ENCODE measurements around the gene SPRR4. TPM values are rescaled to one million over a fixed set of nuclear protein-coding genes. Genes with fewer than 3 reads are reported as not detected.

SPRR4 gene
- total RNA-seq, 1 experiment from 2014 or later, result not detected

DNA sequence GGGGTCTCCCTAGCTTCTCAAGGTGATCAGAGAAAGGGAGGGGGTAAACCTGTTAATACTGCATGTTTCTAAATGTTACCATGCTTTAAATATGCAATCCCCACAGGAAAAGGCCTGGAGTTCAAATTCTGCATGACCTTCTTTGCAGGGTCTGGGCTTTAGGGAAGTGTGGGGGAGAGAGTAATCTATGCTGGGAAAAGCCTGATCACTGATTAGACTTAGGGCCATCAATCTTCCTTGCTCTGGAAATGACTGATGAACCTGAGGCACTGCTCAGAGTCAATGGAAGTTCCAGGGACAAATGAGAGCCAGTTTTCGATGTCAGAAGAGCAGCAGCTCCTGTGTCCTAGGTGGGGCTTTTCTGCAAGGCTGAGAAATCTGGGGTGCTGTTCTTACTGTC lies 10.2 kb downstream of the SPRR4 start:
- no peak for DNase-seq (ENCODE audit: low spot score)
- intact Hi-C loops (cut with micrococcal nuclease; ENCODE audit: unreplicated experiment), result no loop called here
- Histone ChIP-seq H3K36me3 (ENCODE audit: insufficient read depth, low read length, poor library complexity, severe bottlenecking) (no peaks in the 10 kb centered on the region), H3K9me3 (ENCODE audit: low read depth, low read length, poor library complexity, severe bottlenecking) (no peaks in the 10 kb centered on the region), H3K4me3 (ENCODE audit: low read depth, low read length, poor library complexity, severe bottlenecking) (no peak overlapping the region), H3K4me1 (ENCODE audit: insufficient read depth, low read length, poor library complexity, severe bottlenecking) (no peaks in the 10 kb centered on the region), H3K27ac (ENCODE audit: low read depth, low read length, poor library complexity, severe bottlenecking) (no peak overlapping the region), H3K27me3 (replicated peaks; ENCODE audit: insufficient read depth, low read depth, low read length, poor library complexity) (no peaks in the 10 kb centered on the region)
- ChIA-PET POLR2A (ENCODE audit: low non-redundant PET) (no interaction called here), CTCF (no interaction called here)
- no peak for TF ChIP-seq EZH2 (IDR thresholded peaks at IDR 0.05; ENCODE audit: borderline replicate concordance, low read depth, low read length, poor library complexity, severe bottlenecking)
- TF ChIP-seq, protein P1, sequence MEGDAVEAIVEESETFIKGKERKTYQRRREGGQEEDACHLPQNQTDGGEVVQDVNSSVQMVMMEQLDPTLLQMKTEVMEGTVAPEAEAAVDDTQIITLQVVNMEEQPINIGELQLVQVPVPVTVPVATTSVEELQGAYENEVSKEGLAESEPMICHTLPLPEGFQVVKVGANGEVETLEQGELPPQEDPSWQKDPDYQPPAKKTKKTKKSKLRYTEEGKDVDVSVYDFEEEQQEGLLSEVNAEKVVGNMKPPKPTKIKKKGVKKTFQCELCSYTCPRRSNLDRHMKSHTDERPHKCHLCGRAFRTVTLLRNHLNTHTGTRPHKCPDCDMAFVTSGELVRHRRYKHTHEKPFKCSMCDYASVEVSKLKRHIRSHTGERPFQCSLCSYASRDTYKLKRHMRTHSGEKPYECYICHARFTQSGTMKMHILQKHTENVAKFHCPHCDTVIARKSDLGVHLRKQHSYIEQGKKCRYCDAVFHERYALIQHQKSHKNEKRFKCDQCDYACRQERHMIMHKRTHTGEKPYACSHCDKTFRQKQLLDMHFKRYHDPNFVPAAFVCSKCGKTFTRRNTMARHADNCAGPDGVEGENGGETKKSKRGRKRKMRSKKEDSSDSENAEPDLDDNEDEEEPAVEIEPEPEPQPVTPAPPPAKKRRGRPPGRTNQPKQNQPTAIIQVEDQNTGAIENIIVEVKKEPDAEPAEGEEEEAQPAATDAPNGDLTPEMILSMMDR (conservative IDR thresholded peaks at IDR 0.05; ENCODE audit: low read depth, low read length), result no peak
- BruUV-seq (replicated peaks), result no TSS peak

DNA sequence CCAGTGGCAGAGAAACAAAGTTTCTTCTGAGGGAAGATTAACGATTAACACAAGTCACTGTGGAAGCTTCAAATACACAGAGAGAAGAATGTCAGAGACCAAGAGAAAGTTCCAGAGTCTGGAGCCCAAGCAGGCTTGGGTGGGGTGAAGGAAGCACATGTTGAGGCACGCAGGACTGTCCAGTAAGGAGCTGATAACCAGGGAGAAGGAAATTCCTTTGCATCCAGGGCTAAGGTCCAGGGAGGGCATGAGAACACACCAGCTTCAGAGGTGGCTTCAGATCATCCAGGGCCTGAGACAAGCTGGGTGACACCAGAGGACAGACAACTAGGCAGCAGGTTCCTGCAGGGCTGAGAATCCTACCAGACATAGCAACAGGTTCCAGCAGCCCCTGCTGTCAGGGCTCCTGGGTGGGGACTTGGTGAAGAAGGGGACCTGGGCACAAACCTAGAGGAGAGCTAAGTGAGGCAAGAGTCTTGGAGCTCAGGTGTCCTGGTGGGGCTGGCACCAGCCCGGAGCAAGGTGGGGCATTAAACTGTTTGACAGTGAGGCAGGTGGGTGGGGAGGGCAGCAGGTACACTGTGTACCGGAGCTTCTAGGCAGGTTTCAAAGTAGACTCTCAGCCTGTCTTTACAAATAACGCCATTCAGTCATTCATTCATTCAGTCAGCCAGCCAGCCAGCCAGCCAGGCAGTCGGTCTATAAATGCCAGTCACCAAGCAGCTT lies 10.9 kb downstream of the SPRR4 start:
- CTCF ChIA-PET, result no interaction called here
- BruUV-seq (replicated peaks), result no TSS peak

DNA sequence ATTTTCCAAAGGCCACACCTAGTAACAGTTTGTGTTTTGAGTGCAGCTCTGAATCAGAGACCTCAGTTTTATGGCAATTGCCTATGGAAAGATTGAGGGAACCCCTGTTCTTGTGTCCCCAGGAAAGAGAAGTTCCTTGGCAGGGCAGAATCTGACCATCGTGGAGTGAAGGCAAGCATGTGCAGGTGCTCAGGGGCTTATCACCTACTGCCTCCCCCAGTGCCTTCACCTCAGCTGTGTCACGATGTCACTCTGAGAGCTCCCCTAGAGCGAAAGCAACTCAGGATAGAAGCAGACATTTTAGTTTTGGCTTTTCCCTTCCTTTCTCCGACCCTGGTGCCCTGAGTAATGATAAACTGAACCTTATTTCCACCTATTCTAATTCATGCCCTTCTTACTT lies 11.6 kb downstream of the SPRR4 start:
- Histone ChIP-seq H3K27ac (ENCODE audit: low read depth, low read length, poor library complexity, severe bottlenecking) (no peak overlapping the region), H3K4me1 (ENCODE audit: insufficient read depth, low read length, poor library complexity, severe bottlenecking) (no peaks in the 10 kb centered on the region), H3K9me3 (ENCODE audit: low read depth, low read length, poor library complexity, severe bottlenecking) (no peaks in the 10 kb centered on the region), H3K4me3 (ENCODE audit: low read depth, low read length, poor library complexity, severe bottlenecking) (no peak overlapping the region), H3K27me3 (replicated peaks; ENCODE audit: insufficient read depth, low read depth, low read length, poor library complexity) (no peaks in the 10 kb centered on the region), H3K36me3 (ENCODE audit: insufficient read depth, low read length, poor library complexity, severe bottlenecking) (no peaks in the 10 kb centered on the region)
- BruUV-seq (replicated peaks), result no TSS peak
- ChIA-PET CTCF (no interaction called here), POLR2A (ENCODE audit: low non-redundant PET) (no interaction called here)
- intact Hi-C loops (cut with micrococcal nuclease; ENCODE audit: unreplicated experiment), result no loop called here
- no peak for TF ChIP-seq EZH2 (IDR thresholded peaks at IDR 0.05; ENCODE audit: borderline replicate concordance, low read depth, low read length, poor library complexity, severe bottlenecking)
- no peak for DNase-seq (ENCODE audit: low spot score)

More for the DNA sequence above, 10.9 kb downstream of the SPRR4 start:
- POLR2A ChIA-PET (ENCODE audit: low non-redundant PET), result no interaction called here
- H3K9me3 ChIP-seq (ENCODE audit: low read depth, low read length, poor library complexity, severe bottlenecking), result no peaks in the 10 kb centered on the region
- no peak overlapping the region for H3K4me3 ChIP-seq (ENCODE audit: low read depth, low read length, poor library complexity, severe bottlenecking)
- no peaks in the 10 kb centered on the region for H3K36me3 ChIP-seq (ENCODE audit: insufficient read depth, low read length, poor library complexity, severe bottlenecking)
- DNase-seq (ENCODE audit: low spot score), result no peak
- no peak overlapping the region for H3K27ac ChIP-seq (ENCODE audit: low read depth, low read length, poor library complexity, severe bottlenecking)
- no peaks in the 10 kb centered on the region for H3K27me3 ChIP-seq (replicated peaks; ENCODE audit: insufficient read depth, low read depth, low read length, poor library complexity)
- H3K4me1 ChIP-seq (ENCODE audit: insufficient read depth, low read length, poor library complexity, severe bottlenecking), result no peaks in the 10 kb centered on the region
- TF ChIP-seq EZH2 (IDR thresholded peaks at IDR 0.05; ENCODE audit: borderline replicate concordance, low read depth, low read length, poor library complexity, severe bottlenecking), result no peak
- TF ChIP-seq, protein P1 (conservative IDR thresholded peaks at IDR 0.05; ENCODE audit: low read depth, low read length), result no peak
- intact Hi-C loops (cut with micrococcal nuclease; ENCODE audit: unreplicated experiment), result no loop called here

DNA sequence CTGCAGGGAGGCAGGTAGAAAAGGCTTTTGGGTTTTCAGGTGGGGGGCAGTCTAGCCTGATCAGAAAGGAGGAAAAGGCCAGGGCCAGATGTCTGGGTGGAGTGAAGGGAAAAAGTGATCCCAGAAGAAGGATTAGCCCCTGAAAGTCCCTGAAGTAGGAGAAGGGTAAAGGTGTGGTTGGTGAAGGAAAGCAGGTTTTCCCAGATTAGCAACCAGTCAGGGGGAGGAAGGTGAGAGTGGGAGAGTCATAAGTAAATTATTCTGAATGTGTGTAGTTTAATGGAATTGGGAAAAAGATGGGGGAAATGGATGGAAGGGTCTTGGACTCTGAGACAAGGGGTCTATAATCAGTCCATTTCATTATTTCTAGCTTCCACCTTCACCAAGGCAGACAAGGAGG lies 12.8 kb downstream of the SPRR4 start:
- H3K9me3 ChIP-seq (ENCODE audit: low read depth, low read length, poor library complexity, severe bottlenecking), result no peaks in the 10 kb centered on the region
- peaks cover under 1% of the 10 kb centered on the region for H3K27me3 ChIP-seq (replicated peaks; ENCODE audit: insufficient read depth, low read depth, low read length, poor library complexity)
- intact Hi-C loops (cut with micrococcal nuclease; ENCODE audit: unreplicated experiment), result no loop called here
- no peak overlapping the region for H3K27ac ChIP-seq (ENCODE audit: low read depth, low read length, poor library complexity, severe bottlenecking)
- no peak for DNase-seq (ENCODE audit: low spot score)
- H3K4me3 ChIP-seq (ENCODE audit: low read depth, low read length, poor library complexity, severe bottlenecking), result no peak overlapping the region
- H3K4me1 ChIP-seq (ENCODE audit: insufficient read depth, low read length, poor library complexity, severe bottlenecking), result no peaks in the 10 kb centered on the region
- no TSS peak for BruUV-seq (replicated peaks)
- no peaks in the 10 kb centered on the region for H3K36me3 ChIP-seq (ENCODE audit: insufficient read depth, low read length, poor library complexity, severe bottlenecking)
- ChIA-PET POLR2A (ENCODE audit: low non-redundant PET) (no interaction called here), CTCF (no interaction called here)
- TF ChIP-seq EZH2 (IDR thresholded peaks at IDR 0.05; ENCODE audit: borderline replicate concordance, low read depth, low read length, poor library complexity, severe bottlenecking), result no peak
- TF ChIP-seq, protein P1 (conservative IDR thresholded peaks at IDR 0.05; ENCODE audit: low read depth, low read length), result no peak

Measured in A673 (cell line).